Upper lobe of right lung (tissue), 1 donor: ENCODE results near the gene RCE1. TPM values are rescaled to one million over a fixed set of nuclear protein-coding genes. Genes with fewer than 3 reads are reported as not detected.

Experiments
- ATAC-seq: fragments of 200-7000 bp; cut with Tn5 transposase; one replicate; pipeline ENCODE4 v1.9.1; 2020; ENCODE audit warnings: mild to moderate bottlenecking, moderate library complexity
- DNase-seq: peaks from one replicate; pipeline ENCODE4 v3.0.0-alpha.2; 2020
- H3K27ac ChIP-seq: fragments of 200-600 bp; one replicate; pipeline ENCODE4 v1.8.0; 2022
- H3K27me3 ChIP-seq: fragments of 200-600 bp; one replicate; pipeline ENCODE4 v1.8.0; 2022; ENCODE audit warnings: mild to moderate bottlenecking
- H3K36me3 ChIP-seq: fragments of 200-600 bp; one replicate; pipeline ENCODE4 v1.8.0; 2022
- H3K4me1 ChIP-seq: fragments of 200-600 bp; one replicate; pipeline ENCODE4 v1.8.0; 2022
- H3K4me3 ChIP-seq: fragments of 200-600 bp; one replicate; pipeline ENCODE4 v1.8.0; 2022; ENCODE audit warnings: mild to moderate bottlenecking
- H3K9me3 ChIP-seq: fragments of 200-600 bp; one replicate; pipeline ENCODE4 v1.8.0; 2022
- CTCF ChIP-seq: fragments of 200-600 bp; IDR thresholded peaks from one replicate; pipeline ENCODE4 v1.8.0; 2022; ENCODE audit warnings: antibody characterized with exemption
- intact Hi-C: fragments of 100-400 bp; cut with DNase I; formaldehyde crosslinking; loops from one replicate; pipeline ENCODE4 v1.11.0; 2022
- total RNA-seq: library from RNA; stranded (reverse); fragmentation: NEBNext Ultra II Directional; extraction: Animal tissue kit (Norgen Biotek cat#: 25700); gene quantifications from one replicate; pipeline ENCODE4 v1.2.1, GENCODE V29; 2021
- donor health status: DM: no; HTN: yes; CAD: no; lungs with severe emphysema.

The RCE1 gene
- total RNA-seq, 1 donor from 2014 or later, result 18.4 TPM

GRCh38 chr11:66882561-66883015, 39.3 kb downstream of the RCE1 start:
- peak overlapping the region; percentile 5 for H3K4me3 ChIP-seq
- no peaks in the 10 kb centered on the region for H3K27me3 ChIP-seq
- ATAC-seq (peak; percentile 14), DNase-seq (no peak)
- no peak for TF ChIP-seq CTCF
- H3K27ac ChIP-seq, result no peak overlapping the region
- H3K4me1 ChIP-seq, result no peaks in the 10 kb centered on the region
- H3K9me3 ChIP-seq, result no peaks in the 10 kb centered on the region
- no peaks in the 10 kb centered on the region for H3K36me3 ChIP-seq
- intact Hi-C loops, result no loop called here

- no peaks in the 10 kb centered on the region for H3K9me3 ChIP-seq
- H3K4me3 ChIP-seq, result peak overlapping the region; percentile 5
- no peaks in the 10 kb centered on the region for H3K4me1 ChIP-seq
- no peak overlapping the region for H3K27ac ChIP-seq
- peak; percentile 85 for ATAC-seq
- no peaks in the 10 kb centered on the region for H3K36me3 ChIP-seq
- intact Hi-C loops, result no loop called here
- peak; percentile 89 for DNase-seq
- TF ChIP-seq CTCF, result peak; percentile 61
- H3K27me3 ChIP-seq, result no peaks in the 10 kb centered on the region
These were observed 40.0 kb downstream of the RCE1 start for GRCh38 chr11:66883016-66883965.

GRCh38 chr11:66884443-66884842, 41.2 kb downstream of the RCE1 start:
- Histone ChIP-seq H3K27me3 (no peaks in the 10 kb centered on the region), H3K9me3 (no peaks in the 10 kb centered on the region), H3K27ac (no peak overlapping the region), H3K4me3 (no peak overlapping the region), H3K4me1 (no peaks in the 10 kb centered on the region), H3K36me3 (no peaks in the 10 kb centered on the region)
- intact Hi-C loops, result no loop called here
- DNase-seq (no peak), ATAC-seq (no peak)
- no peak for TF ChIP-seq CTCF

- H3K36me3 ChIP-seq, result no peaks in the 10 kb centered on the region
- ATAC-seq (no peak), DNase-seq (no peak)
- no peak for TF ChIP-seq CTCF
- H3K27ac ChIP-seq, result no peak overlapping the region
- no peaks in the 10 kb centered on the region for H3K27me3 ChIP-seq
- no peaks in the 10 kb centered on the region for H3K4me1 ChIP-seq
- intact Hi-C loops, result no loop called here
- H3K4me3 ChIP-seq, result no peak overlapping the region
- no peaks in the 10 kb centered on the region for H3K9me3 ChIP-seq
These were observed 42.2 kb downstream of the RCE1 start for GRCh38 chr11:66885469-66885868.

- Histone ChIP-seq H3K9me3 (no peaks in the 10 kb centered on the region), H3K27me3 (no peaks in the 10 kb centered on the region), H3K36me3 (no peaks in the 10 kb centered on the region), H3K4me1 (no peaks in the 10 kb centered on the region), H3K27ac (no peak overlapping the region), H3K4me3 (no peak overlapping the region)
- intact Hi-C loops, result no loop called here
- no peak for ATAC-seq
- DNase-seq, result no peak
- no peak for TF ChIP-seq CTCF
These were observed 42.8 kb downstream of the RCE1 start for GRCh38 chr11:66885950-66886440.
